Pancreas (tissue), 10 donors: Measurements from ENCODE around the gene NR2E1. TPM values are rescaled to one million over a fixed set of nuclear protein-coding genes. Genes with fewer than 3 reads are reported as not detected.

Experiments used
- ATAC-seq, 4 donors: fragments of 200-7000 bp; cut with Tn5 transposase; one replicate each; pipeline versions ENCODE4 v1.8.0 to v1.9.1; 2020; ENCODE audit warnings: mild to moderate bottlenecking in 4 of 4, moderate library complexity in 4 of 4
- DNase-seq, 6 donors: peaks; one replicate each; pipeline ENCODE4 v3.0.0-alpha.2; 2020
- FAIRE-seq: peaks from 2 replicates; lab custom pipeline; 2012; peaks lifted over from hg19 to GRCh38; lab: Jason Lieb, UNC
- H3K27ac ChIP-seq, 4 donors: fragments of 200-600 bp; sonication (generic); 1 replicate in 3 of 4; 2 replicates in 1 of 4; pipeline versions ENCODE4 v1.5.0 to v1.8.0; 2020
- H3K27me3 ChIP-seq, 4 donors: fragments of 200-600 bp; one replicate each; pipeline ENCODE4 v1.8.0; 2021
- H3K36me3 ChIP-seq, 3 donors: fragments of 200-600 bp; sonication (generic) in 1 of 3; one replicate each; pipeline versions ENCODE4 v1.5.0 to v1.8.0; 2020 to 2021
- H3K4me1 ChIP-seq, 3 donors: fragments of 200-600 bp; one replicate each; pipeline ENCODE4 v1.8.0; 2021
- H3K4me3 ChIP-seq, 4 donors: fragments of 200-600 bp; sonication (generic) in 2 of 4; one replicate each; pipeline versions ENCODE4 v1.5.0 to v1.8.0; 2020 to 2021
- H3K9me3 ChIP-seq, 4 donors: fragments of 200-600 bp; one replicate each; pipeline ENCODE4 v1.8.0; 2021
- WGBS, 2 donors: extraction: QIAGEN DNeasy Blood & Tissue Kit; methylation state at CpG; one replicate each; pipeline ENCODE4 v1.1.7; 2013; 5-methylcytosine and 5-hydroxymethylcytosine counted together
- intact Hi-C, 3 donors: fragments of 100-400 bp; cut with DNase I; formaldehyde crosslinking; loops; one replicate each; pipeline versions ENCODE4 v1.11.1 to v1.14.2; 2022
- polyA plus RNA-seq, 2 donors: library from polyadenylated mRNA; stranded (reverse); fragments of 200-250 nt; gene quantifications; one replicate each; pipeline ENCODE4 v1.2.3, GENCODE V29; 2013
- total RNA-seq, 6 donors: library from RNA; stranded (reverse); fragmentation: NEBNext Ultra II Directional in 4 of 6; extraction: Animal tissue kit (Norgen Biotek cat#: 25700) in 4 of 6; gene quantifications; one replicate each; pipeline versions ENCODE4 v1.2.1 to v1.2.4, GENCODE V29; 2021 to 2023
- TF ChIP-seq, protein P1 (sequence below), 4 donors: fragments of 200-600 bp; sonication (generic) in 3 of 4; IDR thresholded peaks; one replicate each; pipeline versions ENCODE4 v1.5.0 to v1.8.0; 2021; ENCODE audit warnings: antibody characterized with exemption in 4 of 4
- donor health status: healthy with polysubstance abuse.
- donor health status: DM: no; HTN: no; CAD: no; lungs with moderate emphysema.
- donor health status: DM: no; HTN: no; CAD: no.
- donor health status: control.
- donor health status: control.
- donor health status: Bipolar disorder and iron deficiency.
- donor health status: DM: yes; HTN: yes; CAD: no.
- donor health status: DM: no; HTN: no; CAD: no.
- donor health status: DM: no; HTN: no; CAD: no.
- donor health status: DM: yes; HTN: yes; CAD: no.

The NR2E1 gene
- total and polyA plus RNA-seq, 8 donors: 0.02 to 0.19 (median 0.06) TPM; not detected in 5

DNA sequence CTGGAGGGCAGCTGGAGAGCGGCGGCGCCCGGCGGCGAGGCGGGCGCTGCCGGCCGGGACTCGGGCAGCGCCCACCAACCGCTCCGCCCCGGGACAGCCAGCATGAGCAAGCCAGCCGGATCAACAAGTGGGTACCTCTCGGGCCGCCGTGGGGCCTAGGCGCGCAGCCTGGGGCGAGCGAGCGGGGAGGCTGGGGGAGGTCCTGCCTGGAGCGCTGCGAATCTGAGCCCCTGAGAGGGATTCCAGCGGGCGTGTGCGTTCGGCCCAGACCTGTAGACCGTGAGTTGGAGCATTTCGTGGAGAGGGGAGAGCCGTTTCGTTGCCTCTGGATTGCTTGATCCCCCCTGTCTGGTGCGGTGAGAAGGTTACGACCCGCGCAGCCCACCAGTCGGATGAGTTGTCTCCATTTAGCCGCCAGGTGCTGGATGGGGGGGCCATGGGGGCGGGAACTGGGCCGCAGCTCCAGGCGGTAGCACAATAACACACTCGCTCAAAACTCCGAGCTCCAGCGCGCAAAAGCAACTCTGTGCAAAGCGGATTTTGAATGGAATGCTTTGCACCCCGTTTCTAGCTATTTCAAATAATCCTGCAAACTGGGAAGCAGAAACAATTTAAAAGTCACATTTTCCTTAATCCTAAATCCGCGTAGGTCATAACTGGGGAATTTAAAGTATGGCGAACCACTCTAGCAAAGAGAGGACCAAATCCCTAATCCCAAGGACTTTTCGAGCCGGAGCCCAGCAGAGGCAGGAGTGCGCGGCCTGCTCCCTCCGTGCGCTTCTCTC, 1.0 kb downstream of the NR2E1 start:
- WGBS, 2 donors: 17 to 18% methylated on average over 56 to 58 of the region's 58 CpGs
- Histone ChIP-seq H3K4me1 (peaks cover 0 to 14% (median 10%) of the 10 kb centered on the region in 3 donors), H3K27me3 (peaks cover 4 to 77% (median 24%) of the 10 kb centered on the region in 4 donors), H3K9me3 (no peaks in the 10 kb centered on the region), H3K27ac (no peak overlapping the region), H3K4me3 (peak overlapping the region in 1 of 4 donors; percentile 44), H3K36me3 (no peaks in the 10 kb centered on the region)
- intact Hi-C loops: no loop called here
- DNase-seq (peak in 2 of 6 donors; percentile 52 to 58), FAIRE-seq (no peak), ATAC-seq (no peak)
- TF ChIP-seq, protein P1, sequence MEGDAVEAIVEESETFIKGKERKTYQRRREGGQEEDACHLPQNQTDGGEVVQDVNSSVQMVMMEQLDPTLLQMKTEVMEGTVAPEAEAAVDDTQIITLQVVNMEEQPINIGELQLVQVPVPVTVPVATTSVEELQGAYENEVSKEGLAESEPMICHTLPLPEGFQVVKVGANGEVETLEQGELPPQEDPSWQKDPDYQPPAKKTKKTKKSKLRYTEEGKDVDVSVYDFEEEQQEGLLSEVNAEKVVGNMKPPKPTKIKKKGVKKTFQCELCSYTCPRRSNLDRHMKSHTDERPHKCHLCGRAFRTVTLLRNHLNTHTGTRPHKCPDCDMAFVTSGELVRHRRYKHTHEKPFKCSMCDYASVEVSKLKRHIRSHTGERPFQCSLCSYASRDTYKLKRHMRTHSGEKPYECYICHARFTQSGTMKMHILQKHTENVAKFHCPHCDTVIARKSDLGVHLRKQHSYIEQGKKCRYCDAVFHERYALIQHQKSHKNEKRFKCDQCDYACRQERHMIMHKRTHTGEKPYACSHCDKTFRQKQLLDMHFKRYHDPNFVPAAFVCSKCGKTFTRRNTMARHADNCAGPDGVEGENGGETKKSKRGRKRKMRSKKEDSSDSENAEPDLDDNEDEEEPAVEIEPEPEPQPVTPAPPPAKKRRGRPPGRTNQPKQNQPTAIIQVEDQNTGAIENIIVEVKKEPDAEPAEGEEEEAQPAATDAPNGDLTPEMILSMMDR (IDR thresholded peaks at IDR 0.05): no peak

DNA sequence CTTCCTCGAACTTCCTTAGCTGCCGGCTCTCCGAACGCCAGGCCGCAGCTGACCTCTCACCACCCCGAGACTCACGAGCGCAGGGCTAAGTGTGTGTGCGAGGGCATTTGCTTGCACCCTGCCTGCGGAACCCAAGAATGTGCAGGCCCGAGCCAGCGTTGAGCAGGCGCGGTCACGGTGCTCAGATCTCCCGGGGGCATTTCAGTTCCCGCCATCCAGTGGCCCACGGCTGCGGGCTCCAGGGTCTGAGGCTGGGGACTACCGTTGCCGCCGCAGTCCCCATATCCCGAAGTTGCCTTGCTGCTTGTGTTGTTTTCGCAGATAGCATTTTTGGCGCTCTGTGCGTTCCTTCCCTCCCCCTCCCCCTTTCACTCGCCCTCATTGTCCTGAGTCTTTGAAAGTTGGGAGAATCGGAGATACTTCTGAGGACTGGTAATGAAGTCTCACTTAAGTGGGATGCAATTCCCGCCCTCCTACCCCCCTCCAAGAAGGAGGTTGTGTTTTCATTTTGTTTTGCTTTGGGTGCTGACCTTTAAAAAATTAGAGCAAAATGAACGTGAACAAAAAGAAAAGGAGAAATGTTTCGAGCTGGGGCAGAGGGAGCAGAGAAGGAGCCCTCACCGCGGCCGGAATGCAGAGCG, 1.7 kb downstream of the NR2E1 start:
- FAIRE-seq (no peak), ATAC-seq (no peak), DNase-seq (no peak)
- Histone ChIP-seq H3K9me3 (no peaks in the 10 kb centered on the region), H3K4me3 (no peak overlapping the region), H3K27ac (no peak overlapping the region), H3K4me1 (peaks cover 0 to 14% (median 10%) of the 10 kb centered on the region in 3 donors), H3K27me3 (peaks cover 4 to 77% (median 24%) of the 10 kb centered on the region in 4 donors), H3K36me3 (no peaks in the 10 kb centered on the region)
- TF ChIP-seq, protein P1 (IDR thresholded peaks at IDR 0.05): no peak
- WGBS, 2 donors: 55 to 58% methylated on average over 35 of the region's 35 CpGs
- intact Hi-C loops: no loop called here

DNA sequence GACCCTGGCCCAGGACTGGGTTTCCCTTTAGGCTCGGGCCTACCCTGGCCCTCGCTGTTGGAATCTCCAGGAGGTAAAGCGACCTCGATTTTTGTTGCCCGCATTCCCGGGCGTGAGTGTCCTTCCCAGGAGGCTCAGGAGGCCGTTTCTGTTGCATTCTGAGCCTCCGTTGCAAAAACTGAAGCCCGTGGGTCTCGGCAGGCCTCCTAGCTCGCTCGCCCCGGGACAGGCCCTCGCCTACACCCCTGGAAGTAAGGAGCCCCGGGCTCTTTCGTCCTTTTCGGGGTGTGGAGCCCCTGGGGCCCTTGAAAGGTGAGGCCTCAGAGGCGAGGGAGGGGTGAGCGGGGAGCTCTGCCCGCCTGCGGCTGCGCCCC, 2.3 kb downstream of the NR2E1 start:
- H3K36me3 ChIP-seq: no peaks in the 10 kb centered on the region
- H3K27ac ChIP-seq: no peak overlapping the region
- intact Hi-C loops: no loop called here
- DNase-seq (no peak), FAIRE-seq (no peak), ATAC-seq (no peak)
- 45 to 48% methylated on average over 22 to 23 of the region's 23 CpGs for WGBS, 2 donors
- no peaks in the 10 kb centered on the region for H3K9me3 ChIP-seq
- peaks cover 0 to 14% (median 10%) of the 10 kb centered on the region in 3 donors for H3K4me1 ChIP-seq
- H3K27me3 ChIP-seq: peaks cover 4 to 72% (median 22%) of the 10 kb centered on the region in 4 donors
- H3K4me3 ChIP-seq: peak overlapping the region in 1 of 4 donors; percentile 26
- TF ChIP-seq, protein P1 (IDR thresholded peaks at IDR 0.05): no peak

DNA sequence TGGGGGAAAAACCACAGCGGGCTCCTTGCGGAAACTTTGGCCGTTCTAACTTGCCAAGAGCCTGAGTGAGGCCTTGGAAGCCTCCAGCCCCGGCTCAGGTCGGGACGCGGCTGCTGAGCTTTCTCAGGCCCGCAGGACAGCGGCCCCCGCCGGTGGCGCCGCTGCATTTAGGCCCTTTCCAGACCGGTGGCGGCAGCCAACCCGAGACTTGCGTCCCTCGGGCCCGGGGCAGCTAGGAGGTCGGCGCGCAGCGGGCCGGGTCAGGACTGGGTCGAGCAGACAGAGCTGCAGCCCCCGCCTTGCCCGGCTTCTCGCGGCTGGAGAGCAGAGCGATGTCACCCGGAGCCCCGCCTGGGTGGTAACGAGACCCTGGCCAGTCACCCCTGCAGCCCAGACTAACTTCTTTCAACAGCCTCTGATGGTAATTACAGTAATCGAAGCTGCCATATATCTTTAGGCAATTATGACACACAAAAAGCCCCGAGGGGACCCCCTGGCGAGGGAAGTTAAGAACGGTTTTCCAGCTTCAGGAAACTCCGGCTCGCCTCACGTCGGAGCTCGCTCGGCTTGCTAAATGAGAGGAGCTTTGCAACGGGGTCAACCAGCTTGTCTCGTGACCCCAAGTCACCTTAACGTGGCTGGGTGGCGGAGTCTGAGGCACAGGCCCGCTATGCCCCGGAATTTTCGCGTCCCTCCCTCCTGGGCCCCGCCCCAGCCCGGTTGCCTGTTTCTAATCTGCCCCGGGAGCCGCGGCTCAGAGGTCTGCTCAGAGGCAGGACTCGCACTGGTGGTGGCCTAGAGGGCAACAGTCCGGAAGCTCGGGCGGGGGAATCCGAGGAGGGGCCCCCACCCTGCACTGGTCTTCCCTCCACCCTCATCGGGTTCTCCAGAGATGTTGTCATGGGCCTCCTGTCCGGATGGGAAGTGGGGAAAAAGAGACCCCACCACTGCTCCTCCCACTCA, 3.0 kb downstream of the NR2E1 start:
- TF ChIP-seq, protein P1 (IDR thresholded peaks at IDR 0.05): no peak
- H3K4me3 ChIP-seq: peak overlapping the region in 1 of 4 donors; percentile 26
- WGBS, 2 donors: 15 to 16% methylated on average over 60 to 63 of the region's 63 CpGs
- FAIRE-seq (no peak), DNase-seq (peak in 3 of 6 donors; percentile 39 to 76 (median 73)), ATAC-seq (peak; percentile 60 to 83 (median 68))
- no peaks in the 10 kb centered on the region for H3K36me3 ChIP-seq
- H3K4me1 ChIP-seq: peaks cover 0 to 14% (median 10%) of the 10 kb centered on the region in 3 donors
- H3K9me3 ChIP-seq: no peaks in the 10 kb centered on the region
- intact Hi-C loops: no loop called here
- peaks cover 4 to 65% (median 19%) of the 10 kb centered on the region in 4 donors for H3K27me3 ChIP-seq
- H3K27ac ChIP-seq: no peak overlapping the region
